Right lobe of liver (tissue), 4 donors: ENCODE results near the gene CASP1.

Source experiments
- CTCF ChIP-seq, 4 donors: fragments of 200-600 bp in 3 of 4; fragments of 450-650 bp in 1 of 4; IDR thresholded peaks; one replicate each; pipeline versions ENCODE4 v1.5.1 to v1.8.0; 2016 to 2022; ENCODE audit warnings: antibody characterized with exemption in 4 of 4, mild to moderate bottlenecking in 2 of 4
- POLR2A ChIP-seq: fragments of 450-650 bp; IDR thresholded peaks from one replicate; pipeline ENCODE4 v1.6.1; 2017; ENCODE audit warnings: antibody characterized with exemption, mild to moderate bottlenecking
- donor health status: DM: no; HTN: no; CAD: no.
- donor health status: DM: no; HTN: no; CAD: no.
- donor health status: DM: no; HTN: yes; CAD: no.

DNA sequence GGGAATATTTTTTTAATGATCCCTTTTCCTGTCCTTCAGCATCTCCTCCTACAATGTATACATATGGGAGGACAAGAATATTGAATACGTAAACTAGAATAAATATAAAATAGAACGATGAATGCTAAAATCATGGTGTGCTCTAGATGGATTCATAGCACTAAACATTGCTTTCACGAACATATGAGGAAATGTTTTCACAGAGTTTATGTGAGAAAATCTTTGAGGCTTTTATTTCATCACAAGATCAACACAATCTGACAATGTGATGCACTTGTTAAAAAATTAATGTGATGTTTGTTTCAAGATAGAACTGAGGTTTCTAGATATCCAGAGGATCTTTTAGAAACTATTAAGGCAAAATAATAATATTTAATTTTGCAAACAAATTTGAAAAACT is 7.2 kb upstream of the CASP1 start:
- TF ChIP-seq POLR2A = no peak
- TF ChIP-seq CTCF (IDR thresholded peaks at IDR 0.05) = no peak
